H54 (cell line): Measurements from ENCODE around the gene GOLPH3L.
"Not testable (repeated sequence)": the region's sequence is repeated elsewhere in the genome, so short reads cannot be mapped to it uniquely, and the experiment has no call there.

Experiments used
- DNase-seq: peaks from one replicate; pipeline ENCODE4 v3.0.0; 2011; ENCODE audit warnings: low spot score, mixed read lengths; ENCODE audit not compliant: insufficient read length
- FAIRE-seq: peaks from 3 replicates; lab custom pipeline; 2011; peaks lifted over from hg19 to GRCh38; lab: Jason Lieb, UNC
- POLR2A ChIP-seq: IDR thresholded peaks from 2 replicates; pipeline ENCODE4 v1.6.1; 2011; ENCODE audit warnings: low read depth, mild to moderate bottlenecking, low read length

Gene GOLPH3L

GRCh38 chr1:150696995-150697927 lies at the start of gene GOLPH3L:
GOLPH3L (minus strand) TSS chr1:150697154; CDS start chr1:150694838, 2,316 bp downstream.
- DNase-seq, result peak; percentile 75
- TF ChIP-seq POLR2A, result peak; percentile 60
- FAIRE-seq, result peak; percentile 100

DNA sequence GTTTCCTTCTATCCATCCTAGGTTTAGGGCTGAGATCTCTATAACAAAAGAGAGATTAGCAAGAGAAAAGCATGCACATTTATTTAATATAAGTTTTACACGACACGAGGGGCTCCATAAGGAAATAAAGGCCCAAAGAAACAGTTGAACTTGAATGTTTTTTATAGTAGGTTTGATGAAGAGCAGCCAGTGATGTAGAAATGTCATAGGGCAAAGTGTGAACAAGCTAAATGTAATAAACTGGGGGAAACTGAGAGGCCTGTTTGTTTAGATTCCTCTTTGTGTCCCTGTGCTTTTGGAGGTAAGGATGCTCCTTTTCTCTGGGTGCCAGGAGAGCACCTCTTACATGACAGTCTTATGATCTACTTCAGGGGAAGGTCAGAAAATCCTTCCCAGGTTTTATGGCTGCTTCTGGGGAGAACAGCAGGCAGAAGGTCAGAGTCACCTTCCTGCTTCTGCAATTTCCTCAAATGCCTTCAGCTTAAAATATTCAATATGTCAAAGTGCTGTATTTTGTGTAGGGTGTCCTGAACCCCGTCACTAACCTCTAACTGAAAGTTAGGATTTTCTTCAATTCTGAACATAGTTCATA lies 33.3 kb upstream of the GOLPH3L start:
- DNase-seq (no peak), FAIRE-seq (no peak)
- no peak for TF ChIP-seq POLR2A

DNA sequence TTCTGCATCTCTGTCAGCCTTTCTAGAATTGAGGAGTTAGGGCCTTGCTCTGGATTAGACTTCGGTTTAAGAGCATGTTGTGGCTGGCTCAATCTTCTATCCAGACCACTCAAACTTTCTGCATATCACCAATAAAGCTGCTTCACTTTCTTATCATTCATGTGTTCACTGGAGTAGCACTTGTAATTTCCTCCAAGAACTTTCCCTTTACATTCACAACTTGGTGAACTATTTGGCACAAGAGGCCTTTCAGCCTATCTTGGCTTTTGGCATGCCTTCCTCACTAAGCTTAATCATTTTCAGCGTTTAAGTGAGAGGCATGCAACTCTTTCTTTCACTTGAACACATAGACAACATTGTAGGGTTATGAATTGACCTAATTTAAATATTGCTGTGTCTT lies 27.4 kb upstream of the GOLPH3L start:
- DNase-seq (no peak), FAIRE-seq (no peak)
- no peak for TF ChIP-seq POLR2A

GRCh38 chr1:150720703-150721102 lies 23.7 kb upstream of the GOLPH3L start, which contains the start of gene HORMAD1:
HORMAD1 (minus strand) TSS chr1:150720895; CDS start chr1:150719505, 1,390 bp downstream.
- TF ChIP-seq POLR2A, result no peak
- DNase-seq (no peak), FAIRE-seq (no peak)

DNA sequence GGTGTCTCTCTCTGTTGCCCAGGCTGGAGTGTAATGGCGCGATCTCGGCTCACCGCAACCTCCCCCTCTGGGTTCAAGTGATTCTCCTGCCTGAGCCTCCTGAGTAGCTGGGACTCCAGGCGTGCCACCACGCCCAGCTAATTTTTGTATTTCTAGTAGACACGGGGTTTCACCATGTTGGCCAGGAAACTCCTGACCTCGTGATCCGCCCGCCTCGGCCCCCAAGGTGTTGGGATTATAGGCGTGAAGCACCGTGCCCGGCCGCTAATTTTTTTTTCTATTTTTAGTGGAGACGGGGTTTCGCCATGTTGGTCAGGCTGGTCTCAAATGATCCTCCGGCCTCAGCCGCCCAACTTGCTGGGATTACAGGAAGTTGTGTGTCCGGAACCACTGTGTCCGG lies 23.1 kb upstream of the GOLPH3L start:
- DNase-seq (no peak), FAIRE-seq (no peak)
- no peak for TF ChIP-seq POLR2A

DNA sequence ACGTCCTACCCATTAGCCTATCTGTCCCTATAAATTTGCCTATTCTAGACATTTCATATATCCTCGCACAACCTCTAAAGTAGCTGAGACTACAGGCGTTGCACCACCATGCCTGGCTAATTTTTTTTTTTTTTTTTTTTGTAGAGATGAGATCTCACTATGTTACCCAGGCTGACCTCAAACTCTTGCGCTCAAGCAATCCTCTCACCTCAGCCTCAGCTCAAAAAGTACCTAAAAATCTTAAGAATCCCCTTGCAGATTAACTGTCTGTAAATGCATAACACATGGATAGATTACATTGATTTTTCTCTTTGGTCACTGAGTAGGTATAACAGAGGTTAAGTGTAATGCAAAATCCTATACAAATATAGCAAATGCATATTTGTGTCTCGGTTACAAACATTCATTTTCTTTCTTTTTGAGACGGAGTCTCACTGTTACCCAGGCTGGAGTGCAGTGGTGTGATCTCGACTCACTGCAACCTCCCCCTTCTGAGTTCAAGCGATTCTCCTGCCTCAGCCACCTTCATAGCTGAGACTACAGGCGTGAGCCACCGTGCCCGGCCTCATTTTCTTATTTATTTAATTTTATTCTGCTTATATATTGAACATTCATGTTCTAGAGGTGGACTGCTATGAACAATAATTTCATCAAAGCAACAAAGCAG lies 21.4 kb upstream of the GOLPH3L start:
- DNase-seq, result no peak
- no peak for FAIRE-seq
- TF ChIP-seq POLR2A, result no peak

GRCh38 chr1:150709031-150709430 lies 12.1 kb upstream of the GOLPH3L start:
- not testable (repeated sequence) for FAIRE-seq, DNase-seq

- FAIRE-seq (no peak), DNase-seq (no peak)
- no peak for TF ChIP-seq POLR2A
Measured at GRCh38 chr1:150708595-150708994, 11.6 kb upstream of the GOLPH3L start.

- FAIRE-seq (no peak), DNase-seq (no peak)
- TF ChIP-seq POLR2A, result no peak
Measured at GRCh38 chr1:150706091-150706490, 9.1 kb upstream of the GOLPH3L start.

- no peak for FAIRE-seq
- DNase-seq, result no peak
- TF ChIP-seq POLR2A, result no peak
Measured at GRCh38 chr1:150703427-150703826, 6.5 kb upstream of the GOLPH3L start.

DNA sequence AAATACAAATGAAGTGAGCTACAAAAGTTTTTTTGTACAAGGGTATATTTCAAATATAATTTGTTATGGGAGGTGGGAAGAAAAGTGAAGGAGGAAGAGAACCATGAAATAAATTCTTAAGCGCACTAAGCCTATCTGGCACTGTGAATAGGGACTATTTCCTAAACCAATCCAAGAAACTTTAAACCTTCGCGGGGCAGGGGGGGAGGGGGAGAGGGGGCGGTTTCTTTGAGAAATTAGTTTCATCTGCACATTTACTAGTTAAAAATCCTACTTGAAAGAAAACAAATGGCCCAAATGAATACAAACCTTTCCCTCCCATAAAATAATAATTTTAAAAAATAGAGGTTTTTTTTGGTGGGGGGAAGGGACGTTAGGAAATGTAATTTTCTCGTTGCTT lies 364 bp downstream of the GOLPH3L start:
- FAIRE-seq (no peak), DNase-seq (no peak)
- TF ChIP-seq POLR2A, result no peak

DNA sequence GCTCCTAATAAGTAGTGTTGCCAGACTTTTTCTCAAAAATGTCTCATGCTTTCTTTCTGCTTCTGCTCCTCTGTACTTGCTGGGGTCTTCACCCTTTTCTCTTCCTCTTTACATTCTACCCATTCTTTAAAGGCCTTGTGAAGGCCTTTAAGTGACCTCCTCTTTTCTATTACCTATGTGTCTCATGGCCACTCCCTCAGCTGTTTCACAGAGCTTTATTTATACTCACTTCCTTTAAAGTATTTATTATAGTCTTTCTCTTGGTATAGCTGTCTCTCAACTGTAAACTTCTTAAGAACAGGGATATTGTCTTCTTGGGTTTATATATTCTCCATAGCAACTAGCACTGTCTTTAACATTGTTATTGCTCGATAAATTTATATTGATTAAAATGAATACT lies 792 bp downstream of the GOLPH3L start:
- FAIRE-seq (peak; percentile 65), DNase-seq (no peak)

DNA sequence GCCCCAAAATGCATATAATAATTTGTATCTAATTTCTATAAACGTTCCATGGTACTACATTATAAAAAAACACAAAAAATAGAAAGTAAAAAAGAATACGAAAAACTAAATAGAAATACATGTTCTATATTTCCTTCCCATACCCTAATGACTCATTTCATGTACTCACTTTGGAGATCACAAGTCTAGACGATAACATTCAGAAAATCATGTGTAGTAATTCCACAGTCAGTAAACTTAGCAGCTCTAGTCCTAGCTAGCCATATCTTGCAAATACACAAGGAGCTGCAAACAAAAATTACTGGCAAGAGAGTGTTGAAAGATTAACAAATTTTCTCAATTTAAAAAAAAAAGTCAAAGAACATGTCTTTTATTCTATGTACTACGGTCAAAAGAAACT lies 1.4 kb downstream of the GOLPH3L start:
- DNase-seq, result no peak
- FAIRE-seq, result no peak

More for the DNA sequence above, 792 bp downstream of the GOLPH3L start:
- no peak for TF ChIP-seq POLR2A

GRCh38 chr1:150692720-150693119 lies 4.2 kb downstream of the GOLPH3L start:
- TF ChIP-seq POLR2A, result no peak
- no peak for FAIRE-seq
- no peak for DNase-seq

More for the DNA sequence above, 1.4 kb downstream of the GOLPH3L start:
- no peak for TF ChIP-seq POLR2A
